Calu3 (cell line): ENCODE results near the gene SMAD7. TPM values are rescaled to one million over a fixed set of nuclear protein-coding genes. Genes with fewer than 3 reads are reported as not detected.

Source experiments
- BruUV-seq: library from RNA; stranded (reverse); fragments of 400-500 nt; replicated peaks from 2 replicates; lab custom pipeline; 2021; lab: Mats Ljungman, UMichigan
- CTCF ChIA-PET: fragments of 300-600 bp; sonication (Branson Sonifier 250); formaldehyde crosslinking; loops from one replicate; lab custom pipeline; 2022; ENCODE audit warnings: antibody characterized with exemption; lab: Charles Lee
- DNase-seq: peaks from one replicate; pipeline ENCODE4 v3.0.0; 2022
- H3K27ac Mint-ChIP-seq: one replicate; pipeline ENCODE4 v1.8.0; 2022; ENCODE audit warnings: mixed read lengths; ENCODE audit not compliant: unreplicated experiment
- H3K27me3 Mint-ChIP-seq: one replicate; pipeline ENCODE4 v1.8.0; 2022; ENCODE audit warnings: mixed read lengths; ENCODE audit not compliant: unreplicated experiment
- H3K36me3 Mint-ChIP-seq: one replicate; pipeline ENCODE4 v1.8.0; 2022; ENCODE audit warnings: mild to moderate bottlenecking, moderate library complexity, mixed read lengths; ENCODE audit not compliant: insufficient read depth, unreplicated experiment
- H3K4me1 Mint-ChIP-seq: one replicate; pipeline ENCODE4 v1.8.0; 2022; ENCODE audit warnings: mild to moderate bottlenecking, low read depth, mixed read lengths; ENCODE audit not compliant: unreplicated experiment
- H3K4me3 Mint-ChIP-seq: one replicate; pipeline ENCODE4 v1.8.0; 2022; ENCODE audit warnings: mild to moderate bottlenecking, low read depth, moderate library complexity, mixed read lengths; ENCODE audit not compliant: unreplicated experiment
- H3K9me3 Mint-ChIP-seq: one replicate; pipeline ENCODE4 v1.8.0; 2022; ENCODE audit warnings: low read depth, mixed read lengths; ENCODE audit not compliant: unreplicated experiment
- CTCF ChIP-seq: fragments of 200-600 bp; IDR thresholded peaks from one replicate; pipeline ENCODE4 v1.8.0; 2022; ENCODE audit warnings: antibody characterized with exemption; ENCODE audit not compliant: unreplicated experiment
- intact Hi-C: fragments of 100-400 bp; cut with micrococcal nuclease; formaldehyde crosslinking; loops from one replicate; pipeline ENCODE4 v1.10.0; 2022; ENCODE audit not compliant: unreplicated experiment
- total RNA-seq: library from RNA; stranded (reverse); gene quantifications from 2 replicates; pipeline ENCODE4 v1.2.3, GENCODE V29; 2022

Gene SMAD7
- total RNA-seq, 1 experiment from 2014 or later = 13.7 TPM

GRCh38 chr18:48889115-48889941 is 61.4 kb downstream of the SMAD7 start:
- no peaks in the 10 kb centered on the region for H3K36me3 Mint-ChIP-seq
- intact Hi-C loops = no loop called here
- CTCF ChIA-PET = no interaction called here
- no peak overlapping the region for H3K27ac Mint-ChIP-seq
- no peak for DNase-seq
- TF ChIP-seq CTCF = no peak
- no TSS peak for BruUV-seq
- H3K9me3 Mint-ChIP-seq = no peaks in the 10 kb centered on the region
- H3K4me1 Mint-ChIP-seq = no peaks in the 10 kb centered on the region
- no peaks in the 10 kb centered on the region for H3K27me3 Mint-ChIP-seq
- no peak overlapping the region for H3K4me3 Mint-ChIP-seq

DNA sequence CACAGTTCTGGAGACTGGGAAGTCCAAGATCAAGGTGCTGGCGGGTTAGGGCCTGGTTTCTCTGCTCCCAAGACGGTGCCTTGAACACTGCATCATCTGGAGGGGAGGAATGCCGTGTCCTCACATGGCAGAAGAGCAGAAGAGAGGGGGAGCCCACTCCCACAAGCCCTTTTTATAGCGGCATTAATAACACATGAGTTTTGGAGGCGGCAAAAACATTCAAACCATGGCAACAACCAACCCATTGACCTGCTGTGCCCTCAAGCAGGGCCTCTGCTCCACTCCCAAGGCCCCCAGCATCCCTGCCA is 62.0 kb downstream of the SMAD7 start:
- no peak overlapping the region for H3K27ac Mint-ChIP-seq
- no TSS peak for BruUV-seq
- H3K27me3 Mint-ChIP-seq = no peaks in the 10 kb centered on the region
- TF ChIP-seq CTCF = no peak
- H3K4me1 Mint-ChIP-seq = no peaks in the 10 kb centered on the region
- H3K36me3 Mint-ChIP-seq = no peaks in the 10 kb centered on the region
- no peak overlapping the region for H3K4me3 Mint-ChIP-seq
- intact Hi-C loops = no loop called here
- H3K9me3 Mint-ChIP-seq = no peaks in the 10 kb centered on the region
- DNase-seq = no peak
- CTCF ChIA-PET = no interaction called here

GRCh38 chr18:48887905-48888772 is 62.6 kb downstream of the SMAD7 start:
- H3K9me3 Mint-ChIP-seq = no peaks in the 10 kb centered on the region
- H3K27me3 Mint-ChIP-seq = no peaks in the 10 kb centered on the region
- no peak overlapping the region for H3K27ac Mint-ChIP-seq
- CTCF ChIA-PET = no interaction called here
- DNase-seq = no peak
- TF ChIP-seq CTCF = no peak
- H3K36me3 Mint-ChIP-seq = no peaks in the 10 kb centered on the region
- intact Hi-C loops = no loop called here
- no peak overlapping the region for H3K4me3 Mint-ChIP-seq
- no TSS peak for BruUV-seq
- no peaks in the 10 kb centered on the region for H3K4me1 Mint-ChIP-seq

- Mint-ChIP-seq H3K27me3 (no peaks in the 10 kb centered on the region), H3K9me3 (no peaks in the 10 kb centered on the region), H3K4me3 (no peak overlapping the region), H3K4me1 (no peaks in the 10 kb centered on the region), H3K36me3 (no peaks in the 10 kb centered on the region), H3K27ac (no peak overlapping the region)
- DNase-seq = no peak
- intact Hi-C loops = no loop called here
- no peak for TF ChIP-seq CTCF
- BruUV-seq = no TSS peak
- CTCF ChIA-PET = no interaction called here
Measured at GRCh38 chr18:48887294-48887904, 63.4 kb downstream of the SMAD7 start.
